SK-N-SH treated with all-trans-retinoic acid at 6 μM for 48 hours (cell line): Measurements from ENCODE around the gene DUSP5.
"Not testable (repeated sequence)": the region's sequence is repeated elsewhere in the genome, so short reads cannot be mapped to it uniquely, and the experiment has no call there.

Experiments
- ATAC-seq: fragments of 200-7000 bp; cut with Tn5 transposase; 3 replicates; pipeline ENCODE4 v1.9.1; 2020; ENCODE audit warnings: mild to moderate bottlenecking, moderate library complexity
- BACH2 ChIP-seq: fragments of 250-450 bp; sonication (Bioruptor Pico); IDR thresholded peaks from 2 replicates; pipeline ENCODE4 v1.9.0; 2021; ENCODE audit warnings: mild to moderate bottlenecking, borderline replicate concordance
- CREB5 ChIP-seq: fragments of 250-450 bp; sonication (Bioruptor Pico); IDR thresholded peaks from 2 replicates; pipeline ENCODE4 v1.5.1; 2020; ENCODE audit warnings: low read depth, mild to moderate bottlenecking, moderate library complexity
- CSDC2 ChIP-seq: fragments of 250-450 bp; sonication (Bioruptor Pico); IDR thresholded peaks from 2 replicates; pipeline ENCODE4 v1.5.0; 2020; ENCODE audit warnings: mild to moderate bottlenecking, moderate library complexity
- CSRNP3 ChIP-seq: fragments of 250-450 bp; sonication (Bioruptor Pico); IDR thresholded peaks from 2 replicates; pipeline ENCODE4 v1.5.1; 2021; ENCODE audit warnings: mild to moderate bottlenecking, moderate library complexity
- ESRRG ChIP-seq: fragments of 250-450 bp; sonication (Bioruptor Pico); IDR thresholded peaks from 2 replicates; pipeline ENCODE4 v1.6.1; 2021; ENCODE audit warnings: mild to moderate bottlenecking
- GLIS3 ChIP-seq: fragments of 250-450 bp; sonication (Bioruptor Pico); IDR thresholded peaks from 2 replicates; pipeline ENCODE4 v1.5.0; 2020; ENCODE audit warnings: mild to moderate bottlenecking, moderate library complexity
- ISL1 ChIP-seq: fragments of 250-450 bp; sonication (Bioruptor Pico); IDR thresholded peaks from 2 replicates; pipeline ENCODE4 v2.1.2; 2022; ENCODE audit warnings: mild to moderate bottlenecking, moderate library complexity
- OSR1 ChIP-seq: fragments of 250-450 bp; sonication (Bioruptor Pico); IDR thresholded peaks from 2 replicates; pipeline ENCODE4 v1.8.0; 2022; ENCODE audit warnings: moderate library complexity, mild to moderate bottlenecking, inconsistent platforms
- PATZ1 ChIP-seq: fragments of 250-450 bp; sonication (Bioruptor Pico); IDR thresholded peaks from 2 replicates; pipeline ENCODE4 v1.8.0; 2020; ENCODE audit warnings: mild to moderate bottlenecking, moderate library complexity, borderline replicate concordance
- PPARA ChIP-seq: fragments of 250-450 bp; sonication (Bioruptor Pico); IDR thresholded peaks from 2 replicates; pipeline ENCODE4 v1.5.0; 2020; ENCODE audit warnings: mild to moderate bottlenecking, borderline replicate concordance
- RARB ChIP-seq: fragments of 250-450 bp; sonication (Bioruptor Pico); IDR thresholded peaks from 2 replicates; pipeline ENCODE4 v1.8.0; 2021; ENCODE audit warnings: mild to moderate bottlenecking, moderate library complexity
- TCF4 ChIP-seq: fragments of 250-450 bp; sonication (Bioruptor Pico); IDR thresholded peaks from 2 replicates; pipeline ENCODE4 v1.8.0; 2021; ENCODE audit warnings: mild to moderate bottlenecking, moderate library complexity, borderline replicate concordance
- TOX ChIP-seq: fragments of 250-450 bp; sonication (Bioruptor Pico); IDR thresholded peaks from 2 replicates; pipeline ENCODE4 v1.8.0; 2021; ENCODE audit warnings: mild to moderate bottlenecking, moderate library complexity, borderline replicate concordance
- TSHZ2 ChIP-seq: fragments of 250-450 bp; sonication (Bioruptor Pico); IDR thresholded peaks from 2 replicates; pipeline ENCODE4 v1.5.0; 2020; ENCODE audit warnings: mild to moderate bottlenecking, moderate library complexity
- ZC3H10 ChIP-seq: fragments of 250-450 bp; sonication (Bioruptor Pico); IDR thresholded peaks from 2 replicates; pipeline ENCODE4 v1.5.1; 2021; ENCODE audit warnings: mild to moderate bottlenecking, moderate library complexity
- ZFP3 ChIP-seq: fragments of 250-450 bp; sonication (Bioruptor Pico); IDR thresholded peaks from 2 replicates; pipeline ENCODE4 v1.5.0; 2020; ENCODE audit warnings: mild to moderate bottlenecking, moderate library complexity
- ZFP30 ChIP-seq: fragments of 450-650 bp; formaldehyde crosslinking; IDR thresholded peaks from 2 replicates; pipeline ENCODE4 v1.5.0; 2022; ENCODE audit warnings: mild to moderate bottlenecking, moderate library complexity
- ZNF565 ChIP-seq: fragments of 450-650 bp; formaldehyde crosslinking; conservative IDR thresholded peaks from 2 replicates; pipeline ENCODE4 v1.5.0; 2020; ENCODE audit warnings: low read depth, mild to moderate bottlenecking, moderate library complexity
- ZNF70 ChIP-seq: fragments of 450-650 bp; formaldehyde crosslinking; IDR thresholded peaks from 2 replicates; pipeline ENCODE4 v1.5.0; 2020; ENCODE audit warnings: mild to moderate bottlenecking, moderate library complexity
- ZNF8 ChIP-seq: fragments of 450-650 bp; formaldehyde crosslinking; IDR thresholded peaks from 2 replicates; pipeline ENCODE4 v1.5.0; 2020; ENCODE audit warnings: mild to moderate bottlenecking, moderate library complexity

DUSP5 gene

GRCh38 chr10:110527731-110528171 lies 30.0 kb downstream of the DUSP5 start:
- peak; percentile 46 for ATAC-seq
- TF ChIP-seq TOX (no peak), PATZ1 (CRISPR knock-in tag) (no peak), ESRRG (CRISPR knock-in tag) (no peak), TCF4 (CRISPR knock-in tag) (no peak), ZNF8 (CRISPR knock-in tag) (no peak), GLIS3 (no peak), PPARA (no peak), CSRNP3 (CRISPR knock-in tag) (no peak), BACH2 (CRISPR knock-in tag) (no peak), TSHZ2 (no peak), ISL1 (no peak), ZNF70 (no peak)

GRCh38 chr10:110528224-110528996 lies 30.7 kb downstream of the DUSP5 start:
- TF ChIP-seq GLIS3: no peak
- no peak for TF ChIP-seq CSRNP3 (CRISPR knock-in tag)
- no peak for TF ChIP-seq ZC3H10 (CRISPR knock-in tag)
- no peak for TF ChIP-seq ZFP3 (CRISPR knock-in tag)
- no peak for TF ChIP-seq RARB (CRISPR knock-in tag)
- TF ChIP-seq ZNF565 (CRISPR knock-in tag): no peak
- no peak for TF ChIP-seq ISL1
- TF ChIP-seq CREB5: no peak
- no peak for TF ChIP-seq ESRRG (CRISPR knock-in tag)
- TF ChIP-seq OSR1 (CRISPR knock-in tag): no peak
- no peak for TF ChIP-seq ZFP30 (CRISPR knock-in tag)
- TF ChIP-seq CSDC2 (CRISPR knock-in tag): no peak
- no peak for TF ChIP-seq TSHZ2
- no peak for TF ChIP-seq TOX
- no peak for TF ChIP-seq ZNF8 (CRISPR knock-in tag)
- TF ChIP-seq PPARA: no peak
- no peak for TF ChIP-seq BACH2 (CRISPR knock-in tag)
- no peak for TF ChIP-seq PATZ1 (CRISPR knock-in tag)
- no peak for TF ChIP-seq TCF4 (CRISPR knock-in tag)
- ATAC-seq: peak; percentile 8; the same call in 1 of the 3 replicates

- not testable (repeated sequence) for ATAC-seq
These were observed 31.4 kb downstream of the DUSP5 start for GRCh38 chr10:110528997-110529524.
